Measurements from ENCODE around the gene PAIP2. TPM values are rescaled to one million over a fixed set of nuclear protein-coding genes. Genes with fewer than 3 reads are reported as not detected.

Gene PAIP2
- total RNA-seq, 1 donor from 2014 or later, result 103 TPM

- no peaks in the 10 kb centered on the region for H3K9me3 Mint-ChIP-seq
- DNase-seq (ENCODE audit: low read depth, low spot score), result no peak
- peak overlapping the region; percentile 73 for H3K4me3 Mint-ChIP-seq
- no peak overlapping the region for H3K27ac Mint-ChIP-seq (ENCODE audit: unreplicated experiment)
- H3K4me1 Mint-ChIP-seq, result peaks cover 5% of the 10 kb centered on the region
- TF ChIP-seq, protein P1, sequence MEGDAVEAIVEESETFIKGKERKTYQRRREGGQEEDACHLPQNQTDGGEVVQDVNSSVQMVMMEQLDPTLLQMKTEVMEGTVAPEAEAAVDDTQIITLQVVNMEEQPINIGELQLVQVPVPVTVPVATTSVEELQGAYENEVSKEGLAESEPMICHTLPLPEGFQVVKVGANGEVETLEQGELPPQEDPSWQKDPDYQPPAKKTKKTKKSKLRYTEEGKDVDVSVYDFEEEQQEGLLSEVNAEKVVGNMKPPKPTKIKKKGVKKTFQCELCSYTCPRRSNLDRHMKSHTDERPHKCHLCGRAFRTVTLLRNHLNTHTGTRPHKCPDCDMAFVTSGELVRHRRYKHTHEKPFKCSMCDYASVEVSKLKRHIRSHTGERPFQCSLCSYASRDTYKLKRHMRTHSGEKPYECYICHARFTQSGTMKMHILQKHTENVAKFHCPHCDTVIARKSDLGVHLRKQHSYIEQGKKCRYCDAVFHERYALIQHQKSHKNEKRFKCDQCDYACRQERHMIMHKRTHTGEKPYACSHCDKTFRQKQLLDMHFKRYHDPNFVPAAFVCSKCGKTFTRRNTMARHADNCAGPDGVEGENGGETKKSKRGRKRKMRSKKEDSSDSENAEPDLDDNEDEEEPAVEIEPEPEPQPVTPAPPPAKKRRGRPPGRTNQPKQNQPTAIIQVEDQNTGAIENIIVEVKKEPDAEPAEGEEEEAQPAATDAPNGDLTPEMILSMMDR (conservative IDR thresholded peaks at IDR 0.05), result no peak
- H3K27me3 Mint-ChIP-seq (ENCODE audit: low read depth), result peaks cover 53% of the 10 kb centered on the region
- peaks cover 4% of the 10 kb centered on the region for H3K36me3 Mint-ChIP-seq (ENCODE audit: low read depth)
Observed at GRCh38 chr5:139395844-139396640, 54.4 kb downstream of the PAIP2 start.

- TF ChIP-seq, protein P1 (conservative IDR thresholded peaks at IDR 0.05), result no peak
- Mint-ChIP-seq H3K36me3 (ENCODE audit: low read depth) (peaks cover 4% of the 10 kb centered on the region), H3K4me1 (peaks cover 2% of the 10 kb centered on the region), H3K9me3 (no peaks in the 10 kb centered on the region), H3K27me3 (ENCODE audit: low read depth) (peaks cover 46% of the 10 kb centered on the region), H3K27ac (ENCODE audit: unreplicated experiment) (no peak overlapping the region), H3K4me3 (peak overlapping the region; percentile 73)
- no peak for DNase-seq (ENCODE audit: low read depth, low spot score)
Observed at GRCh38 chr5:139396691-139397090, 55.0 kb downstream of the PAIP2 start.

DNA sequence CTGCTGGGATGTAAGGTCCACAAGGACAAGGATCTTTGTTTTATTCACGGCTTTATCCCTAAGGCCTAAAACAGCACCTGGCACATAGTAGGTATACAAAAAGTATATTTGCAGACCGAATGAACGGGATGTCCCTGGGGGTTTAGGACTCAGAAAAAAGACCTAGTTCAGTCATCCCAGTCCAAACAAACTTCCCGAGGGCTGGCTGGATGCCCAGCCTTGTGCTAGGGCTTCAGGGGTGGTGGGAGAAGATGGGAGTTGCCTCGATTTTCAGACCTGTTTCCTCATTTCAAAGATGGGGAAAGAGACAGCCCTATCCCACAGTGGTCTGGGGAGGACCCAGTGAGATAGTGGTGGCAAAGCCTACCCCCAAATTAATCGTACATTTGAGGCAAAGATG lies 56.3 kb downstream of the PAIP2 start:
- DNase-seq (ENCODE audit: low read depth, low spot score), result no peak
- Mint-ChIP-seq H3K36me3 (ENCODE audit: low read depth) (peaks cover 4% of the 10 kb centered on the region), H3K4me3 (no peak overlapping the region), H3K4me1 (peaks cover 6% of the 10 kb centered on the region), H3K27me3 (ENCODE audit: low read depth) (peaks cover 38% of the 10 kb centered on the region), H3K27ac (ENCODE audit: unreplicated experiment) (no peak overlapping the region), H3K9me3 (no peaks in the 10 kb centered on the region)
- TF ChIP-seq, protein P1 (conservative IDR thresholded peaks at IDR 0.05), result no peak

GRCh38 chr5:139399501-139400121 lies 58.0 kb downstream of the PAIP2 start:
- H3K4me3 Mint-ChIP-seq, result no peak overlapping the region

DNA sequence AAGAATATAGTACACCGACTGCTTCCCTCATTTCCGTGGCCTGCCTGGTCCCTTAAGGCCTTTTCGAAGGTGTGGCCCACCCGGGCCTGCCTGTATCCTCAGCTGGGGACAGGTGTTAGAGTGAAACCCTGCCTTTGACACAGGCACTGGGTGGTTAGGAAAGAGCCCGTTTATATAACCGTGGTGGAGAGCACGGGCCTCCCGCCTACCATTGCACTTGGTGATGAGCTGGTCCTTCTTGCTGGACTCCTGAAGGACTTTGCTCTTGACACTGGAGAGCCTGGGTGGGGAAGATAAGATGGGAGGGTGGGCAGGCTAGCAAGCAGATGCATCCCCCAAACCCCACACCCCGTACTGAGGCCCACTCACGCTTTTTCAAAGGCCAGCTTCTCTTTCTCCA lies 59.9 kb downstream of the PAIP2 start:
- Mint-ChIP-seq H3K27ac (ENCODE audit: unreplicated experiment) (peak overlapping the region; percentile 57), H3K36me3 (ENCODE audit: low read depth) (peaks cover 4% of the 10 kb centered on the region), H3K4me1 (peaks cover 23% of the 10 kb centered on the region), H3K9me3 (no peaks in the 10 kb centered on the region), H3K4me3 (peak overlapping the region; percentile 54), H3K27me3 (ENCODE audit: low read depth) (peaks cover 6% of the 10 kb centered on the region)
- DNase-seq (ENCODE audit: low read depth, low spot score), result no peak
- TF ChIP-seq, protein P1 (conservative IDR thresholded peaks at IDR 0.05), result no peak

More at GRCh38 chr5:139399501-139400121, 58.0 kb downstream of the PAIP2 start:
- Mint-ChIP-seq H3K27ac (ENCODE audit: unreplicated experiment) (no peak overlapping the region), H3K36me3 (ENCODE audit: low read depth) (peaks cover 4% of the 10 kb centered on the region), H3K4me1 (peaks cover 23% of the 10 kb centered on the region), H3K27me3 (ENCODE audit: low read depth) (peaks cover 22% of the 10 kb centered on the region), H3K9me3 (no peaks in the 10 kb centered on the region)
- no peak for DNase-seq (ENCODE audit: low read depth, low spot score)
- TF ChIP-seq, protein P1 (conservative IDR thresholded peaks at IDR 0.05), result no peak
